HFF-Myc (cell line): ENCODE results near the gene C8A.

ENCODE experiments used
- DNase-seq: peaks from one replicate; pipeline ENCODE4 v3.0.0-alpha.2; 2011; ENCODE audit warnings: low read depth; ENCODE audit errors: extremely low read depth
- H3K4me3 ChIP-seq: replicated peaks from 2 replicates; pipeline ENCODE4 v1.5.1; 2011; ENCODE audit warnings: low read depth, mild to moderate bottlenecking, control low read depth, low read length
- CTCF ChIP-seq: IDR thresholded peaks from 2 replicates; pipeline ENCODE4 v1.5.1; 2012; ENCODE audit warnings: mild to moderate bottlenecking, low read depth, low read length, control low read depth; ENCODE audit errors: missing control alignments

The C8A gene

DNA sequence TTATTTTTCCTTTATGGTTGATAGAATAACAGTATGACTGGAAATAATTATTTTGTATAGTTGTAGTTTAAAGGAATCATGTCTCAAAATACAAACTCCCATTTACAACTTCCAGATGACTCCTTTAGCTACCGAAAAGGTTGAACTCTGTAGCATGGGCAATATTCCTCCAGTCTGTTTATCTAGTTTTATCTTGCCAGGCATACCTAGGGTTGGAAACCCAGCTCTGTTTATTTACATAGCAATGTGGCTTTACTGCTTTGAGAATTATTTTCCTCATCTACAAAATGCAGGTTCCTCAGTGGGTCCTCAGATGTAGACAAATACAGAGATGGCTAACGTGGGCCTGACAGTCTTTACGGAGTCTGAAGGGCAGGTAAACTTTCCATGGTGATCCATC lies 51.1 kb downstream of the C8A start:
- DNase-seq = no peak
- TF ChIP-seq CTCF = no peak
- H3K4me3 ChIP-seq = no peak overlapping the region

DNA sequence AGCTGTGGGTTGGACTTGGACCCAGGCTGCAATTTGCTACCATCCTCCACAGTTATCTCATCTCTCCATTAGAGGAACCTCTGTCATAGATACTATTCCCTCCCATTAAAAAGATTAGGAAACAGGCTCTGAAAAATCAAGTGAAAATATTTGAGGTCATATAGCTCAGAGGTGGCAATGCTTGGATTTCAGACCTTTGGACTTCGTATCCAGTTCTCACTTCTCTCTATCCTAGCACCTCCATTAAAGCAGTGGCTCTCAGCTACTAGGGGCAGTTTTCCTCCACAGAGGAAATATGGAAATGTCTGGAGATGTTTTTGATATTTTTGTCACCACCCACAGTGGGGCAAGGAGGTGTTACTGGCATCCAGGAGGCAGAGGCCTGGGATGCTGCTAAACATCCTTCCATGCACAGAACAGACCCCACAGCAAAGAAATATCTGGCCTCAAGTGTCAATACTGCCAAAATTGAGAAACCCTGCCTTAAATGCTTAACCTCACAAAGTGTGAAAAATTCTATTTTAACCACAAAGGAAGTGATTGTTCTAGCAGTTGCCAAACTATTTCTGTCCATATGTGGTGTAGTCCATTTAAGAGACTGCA lies 54.1 kb downstream of the C8A start:
- no peak for TF ChIP-seq CTCF
- no peak overlapping the region for H3K4me3 ChIP-seq
- DNase-seq = no peak

GRCh38 chr1:56910441-56910985 lies 55.9 kb downstream of the C8A start:
- no peak for DNase-seq
- H3K4me3 ChIP-seq = no peak overlapping the region
- TF ChIP-seq CTCF = no peak

DNA sequence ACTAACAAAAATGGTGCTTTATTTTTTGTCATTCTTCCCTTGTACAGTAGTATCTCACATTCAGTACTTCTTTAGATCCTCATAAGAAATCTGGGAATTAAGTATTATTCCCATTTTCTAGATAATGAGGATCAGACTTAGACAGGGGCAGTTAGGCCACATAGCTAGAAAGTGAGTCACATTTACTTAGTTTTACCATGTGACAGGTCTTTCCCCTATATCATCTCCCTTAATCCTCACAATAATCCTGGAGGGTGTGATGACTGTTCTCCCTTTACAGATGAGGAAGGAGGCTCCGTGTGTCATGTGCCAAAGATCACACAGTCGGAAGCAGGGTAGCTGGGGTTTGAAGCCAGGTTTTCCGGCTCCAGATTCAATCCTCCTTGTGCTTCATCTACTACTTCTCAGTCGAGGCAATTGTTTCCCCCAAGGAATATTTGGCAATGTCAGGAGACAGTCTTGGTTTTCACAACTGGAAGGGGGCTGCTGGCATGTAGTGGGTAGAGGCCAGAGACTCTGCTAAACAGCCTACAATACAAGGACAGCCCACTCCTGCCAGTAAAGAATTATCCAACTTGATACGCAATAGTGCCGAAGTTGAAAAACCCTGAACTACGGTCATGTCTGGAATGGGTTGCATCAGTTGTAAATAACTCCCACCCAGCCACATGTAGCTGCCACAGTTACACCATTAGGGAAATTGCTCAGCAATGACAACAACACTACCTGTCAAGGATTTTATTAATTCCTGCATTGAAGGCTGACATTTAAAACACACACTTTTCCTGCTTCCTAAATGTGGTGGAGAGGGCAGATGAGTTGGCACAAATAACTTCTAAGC lies 56.7 kb downstream of the C8A start:
- no peak for TF ChIP-seq CTCF
- peak; percentile 59 for DNase-seq
- no peak overlapping the region for H3K4me3 ChIP-seq

DNA sequence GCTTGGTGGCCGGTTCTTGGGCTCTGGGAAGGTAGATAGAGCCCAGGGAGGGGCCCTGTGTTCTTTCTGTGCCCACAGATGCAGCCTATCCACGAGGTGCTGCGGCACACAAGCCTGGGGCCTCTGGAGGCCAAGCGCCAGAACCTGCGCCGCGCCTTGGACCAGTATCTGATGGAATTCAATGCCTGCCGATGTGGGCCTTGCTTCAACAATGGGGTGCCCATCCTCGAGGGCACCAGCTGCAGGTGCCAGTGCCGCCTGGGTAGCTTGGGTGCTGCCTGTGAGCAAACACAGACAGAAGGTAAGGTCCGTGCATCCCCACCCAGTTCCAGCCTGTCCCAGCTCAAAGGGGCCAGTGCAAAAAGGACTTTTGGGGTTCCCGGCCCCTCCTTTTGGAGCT lies 57.7 kb downstream of the C8A start:
- DNase-seq = no peak
- no peak for TF ChIP-seq CTCF
- H3K4me3 ChIP-seq = no peak overlapping the region

- TF ChIP-seq CTCF = no peak
- DNase-seq = no peak
- no peak overlapping the region for H3K4me3 ChIP-seq
Observed at GRCh38 chr1:56915960-56916359, 61.4 kb downstream of the C8A start.
